HG03442 (cell line): Measurements from ENCODE around the gene SPINDOC.
A peak's percentile ranks its signal among the peaks of the same experiment; 100 is the strongest.
"Not testable (repeated sequence)": the region's sequence is repeated elsewhere in the genome, so short reads cannot be mapped to it uniquely, and the experiment has no call there.

Source experiments
- ATAC-seq: cut with Tn5 transposase; IDR thresholded peaks from one replicate; pipeline ENCODE4 v1.9.1; 2021; ENCODE audit warnings: mild to moderate bottlenecking, moderate library complexity; ENCODE audit not compliant: unreplicated experiment

Gene SPINDOC

GRCh38 chr11:63783925-63784592, 29.2 kb upstream of the SPINDOC start:
- ATAC-seq, result no peak

GRCh38 chr11:63785823-63786222, 27.4 kb upstream of the SPINDOC start:
- no peak for ATAC-seq

- no peak for ATAC-seq
Observed at GRCh38 chr11:63791495-63792167, 21.6 kb upstream of the SPINDOC start.

- ATAC-seq, result no peak
Observed at GRCh38 chr11:63793161-63793560, 20.1 kb upstream of the SPINDOC start.

GRCh38 chr11:63795066-63795465, 18.2 kb upstream of the SPINDOC start:
- ATAC-seq, result no peak

GRCh38 chr11:63800921-63801320, 12.3 kb upstream of the SPINDOC start:
- no peak for ATAC-seq

- ATAC-seq, result no peak
Observed at GRCh38 chr11:63802637-63803414, 10.4 kb upstream of the SPINDOC start.

GRCh38 chr11:63804259-63804658, 9.0 kb upstream of the SPINDOC start:
- ATAC-seq, result no peak

GRCh38 chr11:63805844-63806415, 7.3 kb upstream of the SPINDOC start:
- no peak for ATAC-seq

- ATAC-seq, result not testable (repeated sequence)
Observed at GRCh38 chr11:63810383-63810782, 2.9 kb upstream of the SPINDOC start.

GRCh38 chr11:63811522-63811921, 1.7 kb upstream of the SPINDOC start:
- no peak for ATAC-seq

- ATAC-seq, result peak; percentile 39
Observed at GRCh38 chr11:63813563-63814382, 517 bp downstream of the SPINDOC start.

- no peak for ATAC-seq
Observed at GRCh38 chr11:63814383-63814736, 1.1 kb downstream of the SPINDOC start.

GRCh38 chr11:63816166-63816565, 2.9 kb downstream of the SPINDOC start:
- no peak for ATAC-seq

- no peak for ATAC-seq
Observed at GRCh38 chr11:63816732-63817131, 3.5 kb downstream of the SPINDOC start.

- ATAC-seq, result no peak
Observed at GRCh38 chr11:63817758-63818498, 4.7 kb downstream of the SPINDOC start.

- no peak for ATAC-seq
Observed at GRCh38 chr11:63818609-63819008, 5.4 kb downstream of the SPINDOC start.

- no peak for ATAC-seq
Observed at GRCh38 chr11:63821411-63821810, 8.2 kb downstream of the SPINDOC start.

- no peak for ATAC-seq
Observed at GRCh38 chr11:63826471-63827190, 13.4 kb downstream of the SPINDOC start.
